ENCODE data around the gene GPR146. TPM values are rescaled to one million over a fixed set of nuclear protein-coding genes. Genes with fewer than 3 reads are reported as not detected.

GPR146 gene
- total and polyA plus RNA-seq, 8 donors, result 6.3 to 18.9 (median 7.9) TPM

GRCh38 chr7:1013581-1013980 is 30.8 kb upstream of the GPR146 start:
- Histone ChIP-seq H3K4me3 (no peak overlapping the region), H3K36me3 (peaks cover 0 to 14% of the 10 kb centered on the region in 2 donors), H3K4me1 (no peaks in the 10 kb centered on the region), H3K9me3 (no peaks in the 10 kb centered on the region), H3K27me3 (no peaks in the 10 kb centered on the region), H3K27ac (no peak overlapping the region)
- TF ChIP-seq CTCF (IDR thresholded peaks at IDR 0.05), result no peak
- DNase-seq (no peak), ATAC-seq (no peak)
- intact Hi-C loops (cut with DNase I), result no loop called here

- ATAC-seq, result no peak
- Histone ChIP-seq H3K27me3 (no peaks in the 10 kb centered on the region), H3K9me3 (no peaks in the 10 kb centered on the region), H3K27ac (no peak overlapping the region), H3K4me1 (no peaks in the 10 kb centered on the region), H3K4me3 (no peak overlapping the region), H3K36me3 (peaks cover 0 to 7% of the 10 kb centered on the region in 2 donors)
- no peak for TF ChIP-seq CTCF (IDR thresholded peaks at IDR 0.05)
- intact Hi-C loops (cut with DNase I), result no loop called here
- no peak for DNase-seq
These were observed 29.7 kb upstream of the GPR146 start for GRCh38 chr7:1014681-1015080.

- no peaks in the 10 kb centered on the region for H3K9me3 ChIP-seq
- H3K27me3 ChIP-seq, result no peaks in the 10 kb centered on the region
- no peak for TF ChIP-seq CTCF (IDR thresholded peaks at IDR 0.05)
- H3K36me3 ChIP-seq, result peaks cover 0 to 3% of the 10 kb centered on the region in 2 donors
- no peak overlapping the region for H3K27ac ChIP-seq
- DNase-seq (no peak), ATAC-seq (no peak)
- intact Hi-C loops (cut with DNase I), result no loop called here
- H3K4me3 ChIP-seq, result no peak overlapping the region
- no peaks in the 10 kb centered on the region for H3K4me1 ChIP-seq
These were observed 28.9 kb upstream of the GPR146 start for GRCh38 chr7:1015196-1016121.

- intact Hi-C loops (cut with DNase I), result no loop called here
These were observed 27.5 kb upstream of the GPR146 start for GRCh38 chr7:1016577-1017531.

More at GRCh38 chr7:1016577-1017531, 27.5 kb upstream of the GPR146 start:
- no peak overlapping the region for H3K27ac ChIP-seq
- TF ChIP-seq CTCF (IDR thresholded peaks at IDR 0.05), result no peak
- peaks cover 0 to 9% of the 10 kb centered on the region in 2 donors for H3K36me3 ChIP-seq
- H3K4me3 ChIP-seq, result no peak overlapping the region
- no peak for ATAC-seq
- DNase-seq, result no peak
- no peaks in the 10 kb centered on the region for H3K27me3 ChIP-seq
- H3K9me3 ChIP-seq, result peaks cover 0 to 6% of the 10 kb centered on the region in 2 donors
- H3K4me1 ChIP-seq, result no peaks in the 10 kb centered on the region

Measured in left lung (tissue), 10 donors.